CD4-positive, alpha-beta T cell (primary cell): ENCODE measurements around the gene FGFR4. TPM values are rescaled to one million over a fixed set of nuclear protein-coding genes. Genes with fewer than 3 reads are reported as not detected.
A peak's percentile ranks its signal among the peaks of the same experiment; 100 is the strongest.

Experiments used
- ATAC-seq: fragments of 200-7000 bp; cut with Tn5 transposase; one replicate; pipeline ENCODE4 v1.10.0; 2022; ENCODE audit warnings: mild to moderate bottlenecking; ENCODE audit not compliant: poor library complexity
- CTCF ChIA-PET: fragments of 350-600 bp; sonication (Branson Sonifier 250); formaldehyde crosslinking; loops from one replicate; lab custom pipeline; 2021; ENCODE audit warnings: antibody characterized with exemption, inconsistent platforms; lab: Charles Lee
- POLR2A ChIA-PET: fragments of 350-600 bp; sonication (Branson Sonifier 250); formaldehyde crosslinking; loops from one replicate; lab custom pipeline; 2021; ENCODE audit warnings: antibody characterized with exemption, inconsistent platforms; lab: Charles Lee
- DNase-seq, 14 experiments: peaks; one replicate each; pipeline ENCODE4 v3.0.0-alpha.2; 2013 to 2020; ENCODE audit warnings: mixed read lengths in 2 of 14
- H3K27ac ChIP-seq, 2 donors: one replicate each; pipeline versions ENCODE4 v1.5.1 to v1.7.0; 2013; ENCODE audit warnings: low read length in 2 of 2, low read depth in 1 of 2, mild to moderate bottlenecking in 1 of 2
- H3K27me3 ChIP-seq, 2 experiments: 1 replicate in 1 of 2; 2 replicates in 1 of 2; pipeline versions ENCODE4 v1.6.1 to v1.7.0; 2013; ENCODE audit warnings: low read length in 2 of 2, control low read depth in 1 of 2, mild to moderate bottlenecking in 1 of 2, moderate library complexity in 1 of 2; ENCODE audit not compliant: insufficient read depth in 2 of 2, control insufficient read depth in 1 of 2
- H3K36me3 ChIP-seq: one replicate; pipeline ENCODE4 v1.6.1; 2013; ENCODE audit warnings: low read length, control low read depth; ENCODE audit not compliant: insufficient read depth
- H3K4me1 ChIP-seq: one replicate; pipeline ENCODE4 v1.6.1; 2013; ENCODE audit warnings: low read length, control low read depth; ENCODE audit not compliant: insufficient read depth
- H3K4me3 ChIP-seq: one replicate; pipeline ENCODE4 v1.5.1; 2013; ENCODE audit warnings: mild to moderate bottlenecking, low read length, moderate library complexity
- H3K9me3 ChIP-seq, 2 experiments: 1 replicate in 1 of 2; 2 replicates in 1 of 2; pipeline versions ENCODE4 v1.6.1 to v1.7.0; 2013; ENCODE audit warnings: low read length in 2 of 2, mild to moderate bottlenecking in 2 of 2, control low read depth in 1 of 2, moderate library complexity in 1 of 2; ENCODE audit not compliant: control insufficient read depth in 1 of 2, insufficient read depth in 1 of 2
- H3K27ac Mint-ChIP-seq: one replicate; pipeline ENCODE4 v1.8.0; 2020; ENCODE audit warnings: mixed read lengths
- H3K27me3 Mint-ChIP-seq: one replicate; pipeline ENCODE4 v1.8.0; 2021; ENCODE audit warnings: mixed read lengths
- H3K36me3 Mint-ChIP-seq: one replicate; pipeline ENCODE4 v1.8.0; 2021; ENCODE audit warnings: low read depth, mixed read lengths
- H3K4me1 Mint-ChIP-seq: one replicate; pipeline ENCODE4 v1.8.0; 2021; ENCODE audit warnings: low read depth, mixed read lengths
- H3K4me3 Mint-ChIP-seq: one replicate; pipeline ENCODE4 v1.8.0; 2020; ENCODE audit warnings: mild to moderate bottlenecking, mixed read lengths
- H3K9me3 Mint-ChIP-seq: one replicate; pipeline ENCODE4 v1.8.0; 2020; ENCODE audit warnings: mixed read lengths
- CTCF ChIP-seq: fragments of 200-600 bp; IDR thresholded peaks from one replicate; pipeline ENCODE4 v1.8.0; 2022; ENCODE audit warnings: antibody characterized with exemption, mild to moderate bottlenecking
- intact Hi-C, 2 experiments: fragments of 100-400 bp; cut with DNase I in 1 of 2; cut with micrococcal nuclease in 1 of 2; formaldehyde crosslinking; loops; one replicate each; pipeline versions ENCODE4 v1.15.1 to v1.9.0; 2023 to 2025; cut with DNase I, micrococcal nuclease
- polyA plus RNA-seq, 2 donors: library from polyadenylated mRNA; unstranded; fragments of 120-200 nt; gene quantifications; one replicate each; pipeline ENCODE4 v1.2.1, GENCODE V29; 2013
- total RNA-seq, 174 experiments: library from RNA in 2 of 174; stranded (reverse) in 2 of 174; gene quantifications; one replicate each; pipeline ENCODE4 v1.2.3 and lab custom pipeline; 2021 to 2026

FGFR4 gene
- total RNA-seq: 1 to 10 TPM; 2.8 to 3.1 TPM
- polyA plus RNA-seq (2013, experiment 1 of 2): 0.48 TPM
- polyA plus RNA-seq (2013, experiment 2 of 2): 5.0 TPM
- 0.42 to 3.5 (median 1.4) reads per million in 172 experiments for total RNA-seq (lab: John Stamatoyannopoulos, UW)

DNA sequence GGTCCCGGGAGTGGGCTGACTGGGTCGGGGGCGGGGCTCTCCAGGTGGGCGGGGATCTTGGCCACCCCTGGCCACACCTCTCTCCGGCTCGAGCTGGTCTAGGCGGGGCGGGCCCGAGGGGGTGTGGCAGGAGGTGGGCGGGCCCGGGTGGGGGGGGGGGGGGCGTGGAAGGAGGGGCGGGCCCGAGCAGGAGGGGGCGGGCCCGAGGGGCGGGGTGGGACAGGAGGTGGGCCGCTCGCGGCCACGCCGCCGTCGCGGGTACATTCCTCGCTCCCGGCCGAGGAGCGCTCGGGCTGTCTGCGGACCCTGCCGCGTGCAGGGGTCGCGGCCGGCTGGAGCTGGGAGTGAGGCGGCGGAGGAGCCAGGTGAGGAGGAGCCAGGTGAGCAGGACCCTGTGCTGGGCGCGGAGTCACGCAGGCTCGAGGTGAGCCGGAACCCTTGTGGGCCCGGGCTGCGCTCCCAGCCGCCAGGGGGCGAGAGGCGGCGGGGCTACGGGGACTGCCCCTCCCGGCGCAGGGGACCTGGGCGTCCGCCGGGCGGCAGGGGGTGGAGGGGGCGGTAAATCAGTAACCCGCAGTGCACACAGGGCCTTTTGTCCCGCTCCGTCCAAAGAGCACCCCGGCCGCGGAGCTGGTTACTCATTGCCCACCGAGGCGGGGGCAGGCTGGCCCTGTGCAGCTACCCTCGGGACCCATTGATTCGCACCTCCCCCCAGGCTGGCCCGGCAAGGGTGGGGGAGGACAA, at the start of gene FGFR4:
TSS of gene FGFR4 (plus strand) at position 262 of the 744 bp plus-strand sequence. CDS start 2,688 bp downstream, outside the sequence.
- H3K4me1 Mint-ChIP-seq: peaks cover 6% of the 10 kb centered on the region
- no peaks in the 10 kb centered on the region for H3K9me3 Mint-ChIP-seq
- H3K4me3 Mint-ChIP-seq: peak within 1 kb of the TSS; percentile 72
- Histone ChIP-seq H3K27ac (no peak within 1 kb of the TSS), H3K9me3 (peaks cover 0 to 5% of the 10 kb centered on the region in 2 experiments), H3K27me3 (peaks cover 5 to 10% of the 10 kb centered on the region in 2 experiments), H3K4me3 (peak within 1 kb of the TSS; percentile 54), H3K4me1 (peaks cover 15% of the 10 kb centered on the region), H3K36me3 (no peaks in the 10 kb centered on the region)
- H3K27me3 Mint-ChIP-seq: peaks cover 15% of the 10 kb centered on the region
- peak; percentile 87 for ATAC-seq
- TF ChIP-seq CTCF: peak; percentile 69
- intact Hi-C loops: loop anchor here in 1 of 2 experiments (5.0 kb wide), 1 partner anchor 700 kb away; the partner anchor contains the start of genes HIGD2A and NOP16
- ChIA-PET POLR2A (interaction anchor here (0.7 to 2.6 kb wide), 2 partner anchors 15 to 47 kb away, joined by 3 to 10 read pairs; partner anchors contain the start of gene NSD1), CTCF (interaction anchor here (2.1 to 3.7 kb wide), 2 partner anchors 16 to 25 kb away, joined by 9 to 18 read pairs; no protein-coding TSS in a partner anchor)
- H3K27ac Mint-ChIP-seq: no peak within 1 kb of the TSS
- DNase-seq: peak; percentile 39 to 85 (median 62)
- H3K36me3 Mint-ChIP-seq: no peaks in the 10 kb centered on the region

DNA sequence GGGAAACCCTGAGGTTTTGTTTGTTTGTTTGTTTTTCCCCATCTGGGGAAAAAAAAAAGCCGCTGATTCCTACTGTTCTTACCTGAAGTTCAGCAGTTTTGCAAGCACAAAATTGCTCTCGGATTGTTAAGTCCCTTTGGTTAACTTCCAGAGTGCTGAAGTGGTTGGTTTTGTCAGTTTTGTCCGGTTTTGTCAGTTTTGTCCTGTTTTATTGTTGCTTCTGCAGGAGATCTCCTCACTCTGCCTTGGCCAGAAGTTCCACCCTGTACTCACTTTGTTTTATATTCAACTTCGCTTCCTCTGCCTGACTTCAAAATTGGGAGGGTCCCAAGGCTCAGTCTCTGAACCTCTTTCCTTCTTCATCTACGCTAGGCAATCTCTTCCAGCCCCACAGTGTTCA, 49.8 kb upstream of the FGFR4 start:
- Mint-ChIP-seq H3K4me1 (no peaks in the 10 kb centered on the region), H3K9me3 (no peaks in the 10 kb centered on the region), H3K27me3 (no peaks in the 10 kb centered on the region), H3K36me3 (peaks cover 56% of the 10 kb centered on the region), H3K27ac (no peak overlapping the region), H3K4me3 (no peak overlapping the region)
- intact Hi-C loops: no loop called here
- Histone ChIP-seq H3K36me3 (peaks cover 46% of the 10 kb centered on the region), H3K4me1 (peaks cover 4% of the 10 kb centered on the region), H3K9me3 (no peaks in the 10 kb centered on the region), H3K4me3 (no peak overlapping the region), H3K27me3 (no peaks in the 10 kb centered on the region), H3K27ac (no peak overlapping the region)
- ChIA-PET CTCF (no interaction called here), POLR2A (no interaction called here)
- TF ChIP-seq CTCF: no peak
- DNase-seq (no peak), ATAC-seq (no peak)

DNA sequence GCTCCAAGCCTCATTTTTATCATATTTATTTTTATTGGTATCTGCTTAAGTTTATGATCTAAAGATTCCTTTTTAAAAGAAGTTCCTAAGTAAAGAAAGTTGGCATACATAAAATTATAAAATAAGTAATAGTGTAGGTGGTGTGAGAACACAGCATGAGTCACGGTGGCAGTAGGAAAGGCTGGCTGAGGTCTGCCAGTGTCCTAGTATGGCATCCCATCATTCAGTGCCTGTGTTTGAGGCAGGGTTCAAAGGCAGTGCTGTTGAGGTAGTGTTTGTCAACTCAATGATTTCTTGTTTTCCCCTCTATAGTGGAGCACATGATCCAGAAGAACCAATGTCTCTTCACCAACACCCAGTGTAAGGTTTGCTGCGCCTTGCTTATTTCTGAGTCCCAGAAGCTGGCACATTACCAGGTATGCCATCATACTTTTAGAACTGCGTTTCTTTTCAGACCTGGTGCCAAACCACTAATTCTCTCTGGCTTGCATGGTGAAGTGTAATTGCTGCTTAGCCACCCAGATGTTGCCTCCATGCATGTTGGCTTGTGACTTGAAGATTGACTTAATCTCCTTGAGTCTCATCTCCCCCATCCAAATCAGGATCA, 45.8 kb upstream of the FGFR4 start:
- H3K9me3 ChIP-seq: no peaks in the 10 kb centered on the region
- Mint-ChIP-seq H3K9me3 (no peaks in the 10 kb centered on the region), H3K27ac (no peak overlapping the region), H3K36me3 (peaks cover 68% of the 10 kb centered on the region), H3K4me1 (no peaks in the 10 kb centered on the region), H3K4me3 (no peak overlapping the region), H3K27me3 (no peaks in the 10 kb centered on the region)
- no peaks in the 10 kb centered on the region for H3K27me3 ChIP-seq
- H3K4me1 ChIP-seq: peaks cover 2% of the 10 kb centered on the region
- CTCF ChIA-PET: interaction anchor here (0.7 kb wide), 1 partner anchor 37 kb away, joined by 3 read pairs; no protein-coding TSS in a partner anchor
- DNase-seq: no peak
- ATAC-seq: no peak
- TF ChIP-seq CTCF: no peak
- intact Hi-C loops: no loop called here
- peaks cover 65% of the 10 kb centered on the region for H3K36me3 ChIP-seq
- no peak overlapping the region for H3K4me3 ChIP-seq
- no peak overlapping the region for H3K27ac ChIP-seq
- POLR2A ChIA-PET: no interaction called here
